GM20000 (cell line): ENCODE data around the gene MAZ.

Source experiments
- DNase-seq: peaks from one replicate; pipeline ENCODE4 v3.0.0; 2012; ENCODE audit warnings: low spot score
- TF ChIP-seq, protein P1 (sequence below): IDR thresholded peaks from 2 replicates; pipeline ENCODE4 v1.5.1; 2012; ENCODE audit warnings: mild to moderate bottlenecking, control low read depth; ENCODE audit errors: extremely low read depth, missing control alignments

Gene MAZ

DNA sequence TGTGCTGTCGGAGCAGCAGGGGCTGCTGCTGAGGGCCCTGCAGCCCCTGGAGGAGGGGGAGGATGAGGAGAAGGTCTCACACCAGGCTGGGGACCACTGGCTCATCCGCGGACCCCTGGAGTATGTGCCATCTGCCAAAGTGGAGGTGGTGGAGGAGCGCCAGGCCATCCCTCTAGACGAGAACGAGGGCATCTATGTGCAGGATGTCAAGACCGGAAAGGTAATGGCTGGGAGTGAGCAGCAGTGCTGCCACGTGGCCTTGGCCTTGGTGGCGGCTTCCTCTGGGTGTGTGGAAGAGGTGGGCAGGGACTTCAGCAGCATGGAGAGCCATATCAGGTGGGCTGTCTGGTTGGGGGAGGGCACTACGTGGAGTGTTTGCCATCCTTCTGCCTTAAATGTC is 33.9 kb downstream of the MAZ start:
- TF ChIP-seq, protein P1, sequence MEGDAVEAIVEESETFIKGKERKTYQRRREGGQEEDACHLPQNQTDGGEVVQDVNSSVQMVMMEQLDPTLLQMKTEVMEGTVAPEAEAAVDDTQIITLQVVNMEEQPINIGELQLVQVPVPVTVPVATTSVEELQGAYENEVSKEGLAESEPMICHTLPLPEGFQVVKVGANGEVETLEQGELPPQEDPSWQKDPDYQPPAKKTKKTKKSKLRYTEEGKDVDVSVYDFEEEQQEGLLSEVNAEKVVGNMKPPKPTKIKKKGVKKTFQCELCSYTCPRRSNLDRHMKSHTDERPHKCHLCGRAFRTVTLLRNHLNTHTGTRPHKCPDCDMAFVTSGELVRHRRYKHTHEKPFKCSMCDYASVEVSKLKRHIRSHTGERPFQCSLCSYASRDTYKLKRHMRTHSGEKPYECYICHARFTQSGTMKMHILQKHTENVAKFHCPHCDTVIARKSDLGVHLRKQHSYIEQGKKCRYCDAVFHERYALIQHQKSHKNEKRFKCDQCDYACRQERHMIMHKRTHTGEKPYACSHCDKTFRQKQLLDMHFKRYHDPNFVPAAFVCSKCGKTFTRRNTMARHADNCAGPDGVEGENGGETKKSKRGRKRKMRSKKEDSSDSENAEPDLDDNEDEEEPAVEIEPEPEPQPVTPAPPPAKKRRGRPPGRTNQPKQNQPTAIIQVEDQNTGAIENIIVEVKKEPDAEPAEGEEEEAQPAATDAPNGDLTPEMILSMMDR: no peak
- no peak for DNase-seq

DNA sequence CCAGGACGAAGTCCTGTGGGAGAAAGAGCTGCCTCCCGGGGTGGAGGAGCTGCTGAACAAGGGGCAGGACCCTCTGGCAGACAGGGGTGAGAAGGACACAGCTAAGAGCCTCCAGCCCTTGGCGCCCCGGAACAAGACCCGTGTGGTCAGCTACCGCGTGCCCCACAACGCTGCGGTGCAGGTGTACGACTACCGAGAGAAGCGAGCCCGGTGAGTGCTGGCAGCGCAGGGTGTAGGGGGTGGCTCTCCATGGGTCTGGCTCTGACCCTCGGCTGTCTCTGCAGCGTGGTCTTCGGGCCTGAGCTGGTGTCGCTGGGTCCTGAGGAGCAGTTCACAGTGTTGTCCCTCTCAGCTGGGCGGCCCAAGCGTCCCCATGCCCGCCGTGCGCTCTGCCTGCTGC is 35.3 kb downstream of the MAZ start:
- TF ChIP-seq, protein P1: no peak
- DNase-seq: no peak

DNA sequence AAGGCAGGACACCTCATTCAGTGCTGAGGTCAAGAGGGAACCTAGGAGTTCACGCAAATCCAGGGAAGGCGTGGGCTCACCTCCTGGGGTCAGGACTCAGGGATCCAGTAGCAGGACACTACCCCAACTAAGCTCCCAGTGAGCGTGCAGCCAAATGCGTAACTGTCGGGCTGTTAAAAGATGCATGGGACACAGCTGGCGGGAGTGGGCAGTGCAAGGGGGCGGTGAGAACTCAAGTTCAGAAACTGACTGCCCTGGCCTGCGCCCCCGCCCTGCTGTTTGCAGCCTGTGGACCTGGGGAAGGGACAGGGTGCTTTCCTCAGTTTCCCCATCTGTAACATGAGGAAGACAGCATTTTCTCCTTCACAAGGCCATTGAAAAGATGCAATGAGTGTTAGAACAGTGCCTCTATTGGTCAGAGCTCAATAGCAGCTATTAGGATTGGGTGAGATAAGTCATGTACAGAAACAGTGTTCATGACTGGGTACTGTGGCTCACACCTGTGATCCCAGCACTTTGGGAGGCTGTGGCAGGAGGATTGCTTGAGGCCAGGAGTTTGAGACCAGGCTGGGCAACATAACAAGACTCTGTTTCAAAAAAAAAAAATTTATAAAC is 36.5 kb downstream of the MAZ start:
- TF ChIP-seq, protein P1: no peak
- no peak for DNase-seq

DNA sequence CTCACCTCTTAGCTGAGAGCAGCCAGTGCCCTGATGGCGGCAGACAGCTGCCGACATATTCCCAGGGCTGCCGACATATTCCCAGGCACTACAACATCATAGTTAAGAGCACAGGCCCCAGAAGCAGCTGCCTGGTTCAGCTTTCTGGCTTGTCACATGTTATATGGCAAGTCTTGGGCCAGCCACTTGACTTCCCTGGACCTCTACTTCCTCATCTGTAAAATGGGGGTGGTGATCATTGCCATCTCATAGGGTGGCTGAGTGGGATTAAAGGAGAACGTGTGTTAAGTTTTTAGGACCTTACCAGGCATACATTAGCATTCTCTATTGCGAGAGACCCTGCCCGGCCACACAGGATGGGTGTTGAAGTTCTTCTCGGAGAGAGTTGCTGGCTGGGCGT is 37.6 kb downstream of the MAZ start:
- no peak for DNase-seq
- TF ChIP-seq, protein P1: no peak

DNA sequence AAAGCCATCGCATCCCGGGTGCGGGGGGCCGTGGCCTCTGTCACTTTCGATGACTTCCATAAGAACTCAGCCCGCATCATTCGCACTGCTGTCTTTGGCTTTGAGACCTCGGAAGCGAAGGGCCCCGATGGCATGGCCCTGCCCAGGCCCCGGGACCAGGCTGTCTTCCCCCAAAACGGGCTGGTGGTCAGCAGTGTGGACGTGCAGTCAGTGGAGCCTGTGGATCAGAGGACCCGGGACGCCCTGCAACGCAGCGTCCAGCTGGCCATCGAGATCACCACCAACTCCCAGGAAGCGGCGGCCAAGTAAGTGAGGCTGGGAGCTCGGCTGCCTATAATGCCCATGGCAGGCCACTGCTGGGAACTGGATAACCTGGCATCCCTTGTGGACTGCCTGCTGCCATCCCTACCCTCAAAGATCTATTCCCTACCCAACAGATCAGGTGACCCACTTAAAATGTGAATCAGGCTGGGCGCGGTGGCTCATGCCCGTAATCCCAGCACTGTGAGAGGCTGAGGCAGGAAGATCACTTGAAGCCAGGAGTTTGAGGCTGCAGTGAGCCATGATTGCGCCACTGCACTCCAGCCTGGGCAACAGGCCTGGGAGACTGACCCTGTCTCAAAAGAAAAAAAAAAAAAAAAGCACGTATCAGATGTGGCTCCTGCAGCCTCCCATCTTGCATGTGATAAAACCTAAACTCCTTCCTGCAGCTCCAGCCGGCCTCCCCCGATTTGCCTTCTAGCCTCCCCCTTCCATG is 38.4 kb downstream of the MAZ start:
- TF ChIP-seq, protein P1: no peak
- no peak for DNase-seq

DNA sequence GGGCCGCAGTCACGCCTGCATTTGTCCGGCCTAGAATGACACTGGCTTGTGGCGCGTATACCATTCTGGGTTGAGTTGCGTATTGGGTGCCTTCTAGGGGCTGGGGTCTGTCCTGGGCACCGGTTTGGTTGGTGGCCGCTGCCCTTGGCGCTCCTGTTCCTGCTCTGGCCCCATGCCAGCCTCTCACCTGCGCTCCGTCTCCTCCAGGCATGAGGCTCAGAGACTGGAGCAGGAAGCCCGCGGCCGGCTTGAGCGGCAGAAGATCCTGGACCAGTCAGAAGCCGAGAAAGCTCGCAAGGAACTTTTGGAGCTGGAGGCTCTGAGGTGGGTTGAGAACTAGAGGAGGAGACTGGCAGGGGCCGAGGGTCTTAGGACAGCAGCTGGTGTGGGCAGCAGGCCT is 39.3 kb downstream of the MAZ start:
- DNase-seq: no peak
- TF ChIP-seq, protein P1: no peak

DNA sequence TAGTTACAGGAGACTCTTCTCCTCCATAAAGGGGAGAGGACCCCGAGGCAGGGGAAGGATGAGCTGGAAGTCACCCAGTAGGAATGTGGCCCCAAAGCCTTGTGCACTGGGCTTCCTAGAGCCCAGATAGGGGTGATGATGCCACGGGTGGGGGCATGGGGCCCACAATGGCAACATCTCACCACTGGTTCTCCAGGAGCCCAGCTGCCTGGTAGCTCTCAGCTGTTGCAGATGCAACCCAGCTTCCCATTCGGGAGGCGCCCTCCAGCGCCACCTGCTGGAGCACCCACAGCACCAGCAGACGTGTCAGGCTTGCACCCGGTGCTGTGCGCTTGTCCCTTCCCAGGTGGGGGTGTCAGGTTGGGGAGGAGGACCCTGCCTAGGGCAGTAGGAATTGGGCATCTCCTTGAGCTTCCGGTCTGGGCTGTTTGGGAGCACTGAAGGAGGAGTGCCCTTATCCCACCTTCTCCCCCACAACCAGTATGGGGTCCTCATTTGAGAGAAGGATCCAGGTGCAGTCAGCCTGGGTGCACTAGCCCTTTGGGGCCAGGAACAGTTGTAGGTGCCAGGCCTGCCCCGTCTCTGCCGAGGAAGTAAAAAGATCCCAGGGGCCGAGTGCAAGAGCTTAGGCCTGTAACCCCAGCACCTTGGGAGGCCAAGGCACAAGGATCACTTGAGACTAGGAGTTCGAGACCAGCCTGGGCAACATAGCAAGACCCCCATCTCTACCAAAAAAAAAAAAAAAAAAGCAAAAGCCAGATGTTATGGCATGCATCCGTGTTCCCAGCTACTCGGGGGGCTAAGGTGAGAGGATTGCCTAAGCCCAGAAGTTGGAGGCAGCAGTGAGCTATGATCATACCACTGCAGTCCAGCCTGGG is 42.3 kb downstream of the MAZ start:
- TF ChIP-seq, protein P1: peak; percentile 95
- peak; percentile 82 for DNase-seq
